ENCODE results near the gene SPTLC2.

- TF ChIP-seq CTCF (IDR thresholded peaks at IDR 0.05) (no peak), POLR2A (IDR thresholded peaks at IDR 0.05) (no peak)
Observed at GRCh38 chr14:77620222-77620870, 3.9 kb upstream of the SPTLC2 start.
